HFFc6 (cell line): ENCODE results near the gene NPL. TPM values are rescaled to one million over a fixed set of nuclear protein-coding genes. Genes with fewer than 3 reads are reported as not detected.

Experiments used
- DNase-seq: peaks from one replicate; pipeline ENCODE4 v3.0.0-alpha.2; 2018
- H3K27ac Mint-ChIP-seq: 2 replicates; pipeline ENCODE4 v1.8.0; 2020; ENCODE audit warnings: mild to moderate bottlenecking, mixed read lengths
- H3K27me3 Mint-ChIP-seq: 2 replicates; pipeline ENCODE4 v1.8.0; 2021; ENCODE audit warnings: mild to moderate bottlenecking, moderate library complexity, mixed read lengths; ENCODE audit not compliant: insufficient read depth
- H3K36me3 Mint-ChIP-seq: 2 replicates; pipeline ENCODE4 v1.8.0; 2021; ENCODE audit warnings: low read depth, mixed read lengths
- H3K4me1 Mint-ChIP-seq: 2 replicates; pipeline ENCODE4 v1.8.0; 2020; ENCODE audit warnings: low read depth, mixed read lengths
- H3K4me3 Mint-ChIP-seq: 2 replicates; pipeline ENCODE4 v1.8.0; 2020; ENCODE audit warnings: mild to moderate bottlenecking, moderate library complexity, mixed read lengths
- H3K9me3 Mint-ChIP-seq: 2 replicates; pipeline ENCODE4 v1.8.0; 2020; ENCODE audit warnings: mild to moderate bottlenecking, mixed read lengths
- CTCF ChIP-seq: fragments of 200-600 bp; sonication (generic); IDR thresholded peaks from 2 replicates; pipeline ENCODE4 v1.5.0; 2021; ENCODE audit warnings: antibody characterized with exemption, mild to moderate bottlenecking
- total RNA-seq, 6 experiments: library from RNA; stranded (reverse); fragmentation: NEBNext Ultra II Directional; extraction: Animal tissue kit (Norgen Biotek cat#: 25700); gene quantifications; 2 replicates in 1 of 6; 3 replicates in 5 of 6; pipeline ENCODE4 v1.2.3, GENCODE V29; 2021

Gene NPL
- total RNA-seq, 6 experiments from 2014 or later, result 1.2 to 2.0 (median 1.5) TPM

DNA sequence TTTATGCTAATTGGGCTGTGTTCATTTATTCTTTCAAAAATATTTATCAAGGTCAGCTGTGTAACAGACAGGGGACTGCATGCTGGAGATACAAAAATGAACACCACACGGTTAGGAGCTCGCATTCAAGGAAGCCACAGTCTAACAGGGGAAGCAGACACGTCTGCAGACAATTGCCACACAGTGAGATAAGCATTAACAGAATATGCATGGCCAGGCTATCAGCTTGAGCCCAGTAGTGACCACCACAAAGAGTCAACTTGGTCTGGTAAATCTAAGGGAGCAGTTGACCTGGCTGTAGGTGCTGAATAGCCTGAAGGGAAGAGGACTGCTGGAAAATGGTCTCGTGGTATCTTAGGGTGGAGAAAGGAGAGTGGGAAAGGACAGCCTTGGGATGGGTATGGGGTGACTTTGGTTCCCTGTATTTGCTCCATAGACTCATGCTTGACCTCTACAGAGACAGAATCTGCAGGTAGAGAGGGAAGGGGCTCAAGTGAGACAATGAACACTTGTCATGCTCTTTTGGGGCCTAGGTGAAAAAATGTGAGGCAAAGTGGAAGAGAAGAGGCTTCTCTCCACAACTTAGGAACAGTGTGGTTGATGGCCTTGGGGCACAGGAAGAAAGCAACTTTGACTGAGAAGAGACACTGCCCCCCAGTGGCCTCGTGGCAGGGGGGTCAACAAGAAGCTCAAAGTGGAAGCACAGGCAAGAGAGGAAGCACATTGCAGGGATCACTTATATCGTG, 7.6 kb upstream of the NPL start:
- Mint-ChIP-seq H3K27ac (no peak overlapping the region), H3K27me3 (peaks cover 5% of the 10 kb centered on the region), H3K9me3 (no peaks in the 10 kb centered on the region), H3K4me1 (peaks cover 8% of the 10 kb centered on the region; the same call in 1 of the 2 replicates), H3K36me3 (no peaks in the 10 kb centered on the region), H3K4me3 (no peak overlapping the region)
- TF ChIP-seq CTCF, result peak; percentile 83
- DNase-seq, result peak; percentile 37

DNA sequence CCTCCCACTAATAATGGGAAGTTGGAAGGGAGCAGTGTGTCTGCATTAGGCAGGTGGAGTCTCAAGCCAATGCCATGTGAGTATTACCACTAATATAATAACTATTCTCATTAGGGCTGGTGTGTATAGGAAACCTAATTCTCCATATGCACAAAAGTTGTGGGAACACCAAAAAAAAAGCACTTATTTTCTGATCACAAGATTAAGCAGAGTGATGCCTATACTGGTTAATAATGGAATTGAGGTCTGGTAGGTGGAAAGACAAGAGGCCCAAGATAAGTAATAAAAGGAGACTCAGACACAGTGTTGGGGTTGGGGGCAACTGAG, 7.0 kb upstream of the NPL start:
- DNase-seq, result no peak
- Mint-ChIP-seq H3K4me1 (peaks cover 8% of the 10 kb centered on the region; the same call in 1 of the 2 replicates), H3K4me3 (no peak overlapping the region), H3K27me3 (peaks cover 5% of the 10 kb centered on the region), H3K36me3 (no peaks in the 10 kb centered on the region), H3K9me3 (no peaks in the 10 kb centered on the region), H3K27ac (no peak overlapping the region)
- 0 out of 2 replicates have a peak, but pooled peaks have one; percentile 12 for TF ChIP-seq CTCF

DNA sequence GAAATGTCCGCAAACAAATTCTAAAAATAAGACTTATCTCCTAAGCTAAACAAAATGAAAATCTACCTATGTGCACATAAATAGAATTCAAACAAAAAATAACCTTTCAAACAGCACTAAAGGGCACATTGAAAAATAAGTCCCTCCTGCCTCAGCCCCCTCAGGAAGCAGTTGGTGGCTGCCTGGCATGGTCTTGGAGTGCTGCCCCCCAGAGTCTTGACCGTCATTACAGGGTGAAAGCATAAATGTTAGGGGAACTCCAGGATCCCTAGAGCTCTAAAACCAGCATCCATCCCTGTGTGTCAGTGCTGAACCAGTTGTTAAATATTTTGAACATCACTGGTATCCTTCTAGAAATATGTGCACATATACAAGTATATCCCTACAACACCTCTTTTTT, 6.5 kb upstream of the NPL start:
- Mint-ChIP-seq H3K4me1 (peaks cover 8% of the 10 kb centered on the region; the same call in 1 of the 2 replicates), H3K36me3 (no peaks in the 10 kb centered on the region), H3K27ac (no peak overlapping the region), H3K4me3 (no peak overlapping the region), H3K9me3 (no peaks in the 10 kb centered on the region), H3K27me3 (peaks cover 9% of the 10 kb centered on the region)
- TF ChIP-seq CTCF, result no peak; the same call in 1 of the 2 replicates
- no peak for DNase-seq

- Mint-ChIP-seq H3K4me1 (peaks cover 7% of the 10 kb centered on the region), H3K36me3 (no peaks in the 10 kb centered on the region), H3K9me3 (no peaks in the 10 kb centered on the region), H3K27me3 (peaks cover 10% of the 10 kb centered on the region), H3K27ac (no peak overlapping the region), H3K4me3 (no peak overlapping the region; the same call in 1 of the 2 replicates)
- peak; percentile 58 for DNase-seq
- peak; percentile 95 for TF ChIP-seq CTCF
These were observed 4.9 kb upstream of the NPL start for GRCh38 chr1:182784556-182785171.

GRCh38 chr1:182785181-182785580, 4.4 kb upstream of the NPL start:
- TF ChIP-seq CTCF, result no peak
- Mint-ChIP-seq H3K4me3 (no peak overlapping the region), H3K4me1 (peaks cover 11% of the 10 kb centered on the region), H3K36me3 (no peaks in the 10 kb centered on the region), H3K9me3 (no peaks in the 10 kb centered on the region), H3K27me3 (peaks cover 10% of the 10 kb centered on the region), H3K27ac (no peak overlapping the region)
- no peak for DNase-seq
